ENCODE results near the gene SKIC2.
"Not testable (repeated sequence)": the region's sequence is repeated elsewhere in the genome, so short reads cannot be mapped to it uniquely, and the experiment has no call there.

The SKIC2 gene

DNA sequence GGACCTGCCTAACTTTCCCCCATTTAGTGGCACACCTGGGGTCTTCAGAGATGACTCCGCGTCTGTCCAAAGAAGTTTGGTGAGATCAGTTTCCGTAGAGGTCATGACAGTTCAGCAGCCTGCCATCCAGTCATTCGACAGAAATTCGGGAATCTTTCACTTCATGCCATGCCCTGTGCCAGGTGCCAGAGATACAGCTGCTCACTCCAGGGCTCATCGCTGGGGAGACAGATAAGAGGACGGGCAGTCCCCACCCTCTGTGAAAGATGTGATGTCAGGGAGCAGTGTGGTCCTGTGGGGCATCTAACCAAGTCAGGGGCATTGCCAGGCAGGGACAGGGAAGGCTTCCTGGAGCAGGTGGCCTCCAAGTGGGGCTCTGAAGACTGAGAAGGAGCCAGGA lies 44.3 kb downstream of the SKIC2 start:
- DNase-seq (ENCODE audit: low read depth in 2 of 2), result not testable (repeated sequence)

DNA sequence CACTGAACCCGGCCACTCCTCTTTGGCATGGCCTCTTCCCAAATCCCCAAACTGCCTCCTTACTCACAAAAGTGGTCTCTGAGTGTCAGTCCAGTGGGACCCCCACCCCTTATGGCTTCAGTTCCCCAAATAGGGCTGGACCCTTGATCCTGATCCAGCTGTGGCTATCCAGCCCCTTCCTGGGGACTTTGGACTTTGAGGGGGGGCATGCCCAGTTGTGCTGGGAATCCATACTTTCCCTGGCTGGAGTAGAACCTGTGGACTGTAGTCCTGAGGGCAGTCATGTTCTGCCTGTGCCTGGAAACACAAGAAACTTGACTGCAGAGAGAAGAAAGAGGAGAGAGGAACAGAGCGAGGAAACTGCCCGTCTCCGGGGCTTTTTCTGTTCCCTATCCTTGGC lies 45.4 kb downstream of the SKIC2 start:
- not testable (repeated sequence) for DNase-seq (ENCODE audit: low read depth in 2 of 2)

DNA sequence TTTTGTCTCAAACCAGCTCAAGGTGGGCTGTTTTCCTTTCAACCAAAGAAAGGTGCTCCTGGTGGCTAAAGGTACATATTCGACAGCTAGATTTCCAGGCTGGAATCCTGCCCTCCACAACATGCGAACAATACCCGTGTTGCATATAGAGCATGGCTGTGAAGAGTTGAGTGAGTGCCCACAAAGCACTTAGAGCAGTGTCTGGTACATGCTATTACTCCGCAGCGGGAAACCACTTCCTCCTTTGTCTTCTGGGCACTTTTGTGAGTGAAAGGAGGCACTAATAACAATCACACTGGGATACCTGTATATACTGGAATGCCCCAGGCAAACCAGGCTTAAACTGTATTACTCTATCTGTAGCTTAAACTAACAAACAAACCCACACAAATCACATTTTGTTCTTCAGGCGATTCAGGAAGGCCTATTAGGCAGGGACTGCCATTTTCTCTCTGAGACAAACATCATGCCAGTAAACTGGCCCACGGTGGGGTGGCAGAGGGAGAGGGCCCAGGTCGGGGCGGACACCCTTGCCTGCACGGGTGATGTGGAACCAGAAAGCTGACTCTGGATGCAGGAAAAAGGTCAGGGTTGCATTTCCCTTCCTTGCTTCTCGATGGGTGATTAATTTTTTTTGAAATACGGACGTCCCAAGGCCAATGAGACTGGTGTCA lies 46.0 kb downstream of the SKIC2 start:
- DNase-seq (ENCODE audit: low read depth in 2 of 2), result not testable (repeated sequence)

DNA sequence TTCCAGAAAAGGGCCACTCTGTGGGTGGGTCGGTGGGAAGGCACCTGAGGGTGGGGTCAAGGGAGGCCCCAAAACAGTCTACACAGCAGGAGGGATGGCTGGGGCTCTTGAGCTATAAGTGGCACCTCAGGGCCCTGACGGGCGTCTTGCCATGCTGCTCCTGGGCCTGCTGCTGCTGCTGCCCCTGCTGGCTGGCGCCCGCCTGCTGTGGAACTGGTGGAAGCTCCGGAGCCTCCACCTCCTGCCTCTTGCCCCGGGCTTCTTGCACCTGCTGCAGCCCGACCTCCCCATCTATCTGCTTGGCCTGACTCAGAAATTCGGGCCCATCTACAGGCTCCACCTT lies 46.5 kb downstream of the SKIC2 start:
- not testable (repeated sequence) for DNase-seq (ENCODE audit: low read depth in 2 of 2)

DNA sequence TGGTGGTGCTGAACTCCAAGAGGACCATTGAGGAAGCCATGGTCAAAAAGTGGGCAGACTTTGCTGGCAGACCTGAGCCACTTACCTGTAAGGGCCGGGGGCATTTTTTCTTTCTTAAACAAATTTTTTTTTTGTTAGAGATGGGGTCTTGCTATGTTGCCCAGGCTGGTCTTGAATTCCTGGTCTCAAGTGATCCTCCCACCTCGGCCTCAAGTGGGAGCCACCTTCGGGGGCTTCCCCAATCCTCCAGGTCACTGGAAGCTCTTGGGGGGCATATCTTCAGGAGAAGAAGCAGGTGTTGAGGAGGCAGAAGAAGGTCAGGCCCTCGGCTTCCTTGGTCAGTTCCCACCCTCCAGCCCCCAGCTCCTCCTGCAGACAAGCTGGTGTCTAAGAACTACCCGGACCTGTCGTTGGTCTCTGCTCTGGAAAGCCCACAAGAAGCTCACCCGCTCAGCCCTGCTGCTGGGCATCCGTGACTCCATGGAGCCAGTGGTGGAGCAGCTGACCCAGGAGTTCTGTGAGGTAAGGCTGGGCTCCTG lies 47.1 kb downstream of the SKIC2 start:
- not testable (repeated sequence) for DNase-seq (ENCODE audit: low read depth in 2 of 2)

DNA sequence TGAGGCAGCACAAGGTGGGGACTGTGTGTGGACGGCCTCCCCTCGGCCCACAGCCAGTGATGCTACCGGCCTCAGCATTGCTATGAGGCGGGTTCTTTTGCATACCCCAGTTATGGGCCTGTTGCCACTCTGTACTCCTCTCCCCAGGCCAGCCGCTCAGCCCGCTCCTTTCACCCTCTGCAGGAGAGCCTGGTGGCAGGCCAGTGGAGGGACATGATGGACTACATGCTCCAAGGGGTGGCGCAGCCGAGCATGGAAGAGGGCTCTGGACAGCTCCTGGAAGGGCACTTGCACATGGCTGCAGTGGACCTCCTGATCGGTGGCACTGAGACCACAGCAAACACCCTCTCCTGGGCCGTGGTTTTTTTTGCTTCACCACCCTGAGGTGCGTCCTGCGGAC lies 48.1 kb downstream of the SKIC2 start:
- not testable (repeated sequence) for DNase-seq (ENCODE audit: low read depth in 2 of 2)

DNA sequence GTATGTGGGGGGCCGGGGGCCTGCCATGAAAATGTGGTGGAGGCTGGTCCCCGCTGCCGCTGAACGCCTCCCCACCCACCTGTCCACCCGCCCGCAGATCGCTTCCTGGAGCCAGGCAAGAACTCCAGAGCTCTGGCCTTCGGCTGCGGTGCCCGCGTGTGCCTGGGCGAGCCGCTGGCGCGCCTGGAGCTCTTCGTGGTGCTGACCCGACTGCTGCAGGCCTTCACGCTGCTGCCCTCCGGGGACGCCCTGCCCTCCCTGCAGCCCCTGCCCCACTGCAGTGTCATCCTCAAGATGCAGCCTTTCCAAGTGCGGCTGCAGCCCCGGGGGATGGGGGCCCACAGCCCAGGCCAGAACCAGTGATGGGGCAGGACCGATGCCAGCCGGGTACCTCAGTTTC lies 49.1 kb downstream of the SKIC2 start:
- not testable (repeated sequence) for DNase-seq (ENCODE audit: low read depth in 2 of 2)

DNA sequence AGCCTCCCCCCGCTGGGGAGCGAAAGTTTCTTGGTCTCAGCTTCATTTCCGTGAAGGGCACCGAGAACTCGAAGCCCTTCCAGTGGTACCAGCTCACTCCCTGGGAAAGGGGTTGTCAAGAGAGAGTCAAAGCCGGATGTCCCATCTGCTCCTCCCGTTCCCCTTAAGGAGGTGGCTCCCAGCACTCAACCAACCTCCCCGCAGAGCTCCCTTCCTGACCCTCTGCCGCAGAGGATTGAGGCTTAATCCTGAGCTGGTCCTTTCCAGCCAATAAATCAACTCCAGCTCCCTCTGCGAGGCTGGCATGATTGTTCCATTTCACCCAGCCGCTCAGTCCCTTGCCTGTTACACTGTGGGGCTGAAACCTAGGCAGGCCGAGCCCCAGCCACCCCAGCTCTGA lies 49.6 kb downstream of the SKIC2 start:
- DNase-seq (ENCODE audit: low read depth in 2 of 2), result peak in 1 of 2 donors; percentile 0

DNA sequence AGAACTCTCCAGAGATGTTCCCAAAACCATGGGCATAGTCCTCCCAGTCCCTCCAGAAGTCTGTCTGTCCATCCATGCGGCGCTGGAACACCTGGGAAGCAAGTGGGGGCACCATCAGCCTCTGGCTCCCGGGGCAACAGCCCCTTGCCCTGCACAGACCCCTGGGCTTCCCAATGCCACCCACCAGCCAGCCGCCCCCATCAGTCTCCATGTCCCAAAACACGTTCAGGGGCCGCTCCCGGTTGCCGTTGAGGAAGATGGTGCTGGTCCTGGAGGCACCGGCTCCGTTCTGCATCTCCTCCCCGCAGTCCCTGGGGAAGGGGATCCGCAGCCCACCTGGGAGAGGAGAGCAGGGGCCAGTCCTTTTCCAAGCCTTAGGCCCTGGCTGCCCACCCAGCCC lies 50.6 kb downstream of the SKIC2 start:
- DNase-seq (ENCODE audit: low read depth in 2 of 2), result not testable (repeated sequence)

DNA sequence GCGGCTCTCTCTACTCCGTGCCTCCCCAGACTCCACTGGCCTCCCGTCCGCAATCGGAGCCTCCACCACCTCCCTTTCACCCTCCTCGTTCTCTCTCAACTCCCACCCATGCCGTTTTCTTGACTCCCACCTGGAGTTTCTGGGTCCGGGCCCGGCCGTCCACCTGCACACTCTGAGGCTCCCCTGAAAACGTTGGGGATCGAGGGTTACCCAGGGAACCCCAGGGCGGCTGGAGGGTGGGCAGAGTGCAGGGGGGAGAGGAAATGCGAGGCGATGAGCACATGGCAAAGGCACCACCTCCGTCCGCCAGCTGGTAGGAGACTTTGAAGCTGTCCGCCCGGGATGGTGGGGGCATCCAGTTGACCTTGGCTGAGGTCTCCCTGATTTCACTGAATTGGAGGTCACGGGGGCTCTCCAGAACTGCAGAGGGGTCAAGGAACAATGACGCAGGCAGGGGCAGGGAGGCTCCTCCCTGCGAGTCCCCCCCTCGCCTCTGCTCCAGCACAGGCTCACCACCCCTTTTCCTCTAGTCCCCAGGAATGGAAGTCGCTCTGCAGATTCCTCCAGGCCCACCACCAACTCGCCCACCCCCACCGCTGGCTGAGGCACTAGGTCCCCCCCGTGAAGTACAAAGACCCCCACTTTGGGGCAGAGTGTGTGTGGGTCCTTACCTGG lies 52.0 kb downstream of the SKIC2 start:
- DNase-seq (ENCODE audit: low read depth in 2 of 2), result not testable (repeated sequence)

DNA sequence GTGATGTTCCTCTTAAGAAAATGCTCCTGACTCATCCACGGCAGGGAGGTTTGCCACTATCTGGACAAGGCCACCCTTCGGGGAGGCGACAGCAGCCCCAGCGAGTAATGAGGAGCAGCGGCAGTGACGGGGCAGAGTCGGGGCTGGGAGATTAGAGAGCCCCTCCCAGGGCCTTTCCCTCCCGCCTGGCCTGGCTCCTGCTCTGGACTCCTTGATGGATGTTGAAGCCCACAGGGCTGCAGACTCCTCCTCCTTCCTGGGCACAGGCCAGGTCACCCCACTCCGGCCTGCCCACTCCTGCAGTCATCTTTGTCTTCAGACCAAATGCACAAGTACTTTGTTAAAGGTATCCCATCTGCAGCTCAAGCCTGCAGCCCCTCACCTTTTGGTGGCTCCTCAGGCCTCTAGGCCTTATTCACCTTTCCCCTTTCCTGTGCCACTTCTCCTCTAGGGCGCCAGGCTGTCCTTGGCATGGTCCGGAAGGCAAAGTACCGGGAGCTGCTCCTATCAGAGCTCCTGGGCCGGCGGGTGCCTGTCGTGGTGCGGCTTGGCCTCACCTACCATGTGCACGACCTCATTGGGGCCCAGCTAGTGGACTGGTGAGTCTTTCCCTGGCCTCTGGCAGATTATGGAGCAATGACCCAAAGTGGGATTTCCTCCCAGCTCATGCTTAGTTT lies 54.1 kb downstream of the SKIC2 start:
- not testable (repeated sequence) for DNase-seq (ENCODE audit: low read depth in 2 of 2)

DNA sequence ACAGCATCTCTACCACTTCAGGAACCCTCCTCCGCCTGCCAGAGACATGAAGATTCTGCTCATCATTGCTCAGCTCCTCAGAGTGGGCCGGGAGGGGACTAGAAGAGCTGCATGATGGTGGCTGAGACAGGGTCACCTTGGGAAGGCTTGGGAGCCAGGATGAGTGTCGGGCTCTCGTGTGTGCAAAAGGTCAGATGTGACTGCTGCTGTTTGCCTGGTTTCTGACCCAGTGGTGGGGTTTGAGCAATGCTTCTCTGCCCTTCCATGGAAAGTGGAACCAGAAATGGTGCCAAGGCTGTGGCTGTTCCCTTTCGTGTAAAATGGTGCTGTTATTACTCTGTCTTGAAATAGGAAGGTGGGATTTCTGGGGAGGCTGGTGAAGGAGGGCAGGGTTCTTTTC lies 54.8 kb downstream of the SKIC2 start:
- DNase-seq (ENCODE audit: low read depth in 2 of 2), result not testable (repeated sequence)

DNA sequence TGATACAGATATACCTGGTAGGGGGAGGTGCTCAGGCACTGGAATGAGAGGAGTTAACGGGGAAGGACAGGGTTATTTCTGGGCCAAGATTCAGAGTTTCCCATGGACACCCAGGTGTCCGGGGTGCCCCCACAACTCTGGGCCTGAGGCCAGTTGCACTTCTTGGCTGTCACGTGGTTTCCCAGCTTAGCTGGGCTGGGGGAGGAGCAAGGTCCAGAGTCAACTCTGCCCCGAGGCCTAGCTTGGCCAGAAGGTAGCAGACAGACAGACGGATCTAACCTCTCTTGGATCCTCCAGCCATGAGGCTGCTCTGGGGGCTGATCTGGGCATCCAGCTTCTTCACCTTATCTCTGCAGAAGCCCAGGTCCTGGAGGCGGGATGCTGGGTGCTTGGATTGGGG lies 55.6 kb downstream of the SKIC2 start, which contains the start of gene C4B:
TSS of gene C4B (plus strand) at position 249 of the 400 bp plus-strand sequence. CDS start at position 300, 51 bp downstream.
- not testable (repeated sequence) for DNase-seq (ENCODE audit: low read depth in 2 of 2)
